CD4-positive, alpha-beta memory T cell (primary cell): Measurements from ENCODE around the gene AFAP1. TPM values are rescaled to one million over a fixed set of nuclear protein-coding genes. Genes with fewer than 3 reads are reported as not detected.

Experiments used
- CTCF ChIA-PET: fragments of 350-600 bp; sonication (Branson Sonifier 250); formaldehyde crosslinking; loops from one replicate; lab custom pipeline; 2021; ENCODE audit warnings: inconsistent platforms; ENCODE audit not compliant: partially characterized antibody; lab: Charles Lee
- POLR2A ChIA-PET: fragments of 350-600 bp; sonication (Branson Sonifier 250); formaldehyde crosslinking; loops from one replicate; lab custom pipeline; 2021; ENCODE audit not compliant: partially characterized antibody; lab: Charles Lee
- DNase-seq, 5 donors: peaks; one replicate each; pipeline versions ENCODE4 v3.0.0 to v3.0.0-alpha.2; 2020 to 2022; ENCODE audit warnings: mixed read lengths in 1 of 5
- H3K27ac ChIP-seq: one replicate; pipeline ENCODE4 v1.7.0; 2013; ENCODE audit warnings: low read depth, low read length
- H3K27me3 ChIP-seq: 2 replicates; pipeline ENCODE4 v1.7.0; 2013; ENCODE audit warnings: mild to moderate bottlenecking, low read length, moderate library complexity; ENCODE audit not compliant: insufficient read depth
- H3K36me3 ChIP-seq: 2 replicates; pipeline ENCODE4 v1.7.0; 2013; ENCODE audit warnings: mild to moderate bottlenecking, low read length, moderate library complexity; ENCODE audit not compliant: insufficient read depth
- H3K4me1 ChIP-seq: 2 replicates; pipeline ENCODE4 v1.7.0; 2013; ENCODE audit warnings: mild to moderate bottlenecking, low read length, moderate library complexity; ENCODE audit not compliant: insufficient read depth
- H3K4me3 ChIP-seq, 2 donors: one replicate each; pipeline ENCODE4 v1.7.0; 2013; ENCODE audit warnings: low read length in 2 of 2, mild to moderate bottlenecking in 1 of 2
- H3K9me3 ChIP-seq, 2 donors: one replicate each; pipeline ENCODE4 v1.7.0; 2013; ENCODE audit warnings: low read length in 2 of 2, control low read depth in 1 of 2; ENCODE audit not compliant: control insufficient read depth in 1 of 2
- H3K27ac Mint-ChIP-seq, 7 donors: one replicate each; pipeline ENCODE4 v1.8.0; 2020 to 2021; ENCODE audit warnings: mixed read lengths in 7 of 7, mild to moderate bottlenecking in 6 of 7, inconsistent platforms in 3 of 7, moderate library complexity in 3 of 7
- H3K27me3 Mint-ChIP-seq, 2 donors: one replicate each; pipeline ENCODE4 v1.8.0; 2020 to 2021; ENCODE audit warnings: mixed read lengths in 2 of 2
- H3K36me3 Mint-ChIP-seq, 2 donors: one replicate each; pipeline ENCODE4 v1.8.0; 2020 to 2021; ENCODE audit warnings: mixed read lengths in 2 of 2, inconsistent platforms in 1 of 2, mild to moderate bottlenecking in 1 of 2
- H3K4me1 Mint-ChIP-seq, 4 donors: one replicate each; pipeline ENCODE4 v1.8.0; 2020 to 2021; ENCODE audit warnings: mixed read lengths in 4 of 4, mild to moderate bottlenecking in 1 of 4
- H3K4me3 Mint-ChIP-seq, 8 donors: one replicate each; pipeline ENCODE4 v1.8.0; 2020 to 2021; ENCODE audit warnings: mixed read lengths in 8 of 8, mild to moderate bottlenecking in 7 of 8, moderate library complexity in 6 of 8, inconsistent platforms in 3 of 8
- H3K9me3 Mint-ChIP-seq, 8 donors: one replicate each; pipeline ENCODE4 v1.8.0; 2020 to 2021; ENCODE audit warnings: mixed read lengths in 8 of 8, mild to moderate bottlenecking in 5 of 8, inconsistent platforms in 3 of 8, moderate library complexity in 1 of 8
- intact Hi-C: fragments of 100-400 bp; cut with micrococcal nuclease; formaldehyde crosslinking; loops from one replicate; pipeline ENCODE4 v1.15.1; 2023
- polyA plus RNA-seq, 2 donors: library from polyadenylated mRNA; unstranded; fragments of 300-500 nt; fragmentation: Illumina TruSeq; gene quantifications; one replicate each; pipeline ENCODE4 v1.2.3, GENCODE V29; 2021
- total RNA-seq, 2 experiments: library from RNA; stranded (reverse); gene quantifications; one replicate each; pipeline ENCODE4 v1.2.3, GENCODE V29; 2021

AFAP1 gene
- total and polyA plus RNA-seq, 4 experiments from 2014 or later, result 0.95 to 21.8 (median 12.6) TPM

DNA sequence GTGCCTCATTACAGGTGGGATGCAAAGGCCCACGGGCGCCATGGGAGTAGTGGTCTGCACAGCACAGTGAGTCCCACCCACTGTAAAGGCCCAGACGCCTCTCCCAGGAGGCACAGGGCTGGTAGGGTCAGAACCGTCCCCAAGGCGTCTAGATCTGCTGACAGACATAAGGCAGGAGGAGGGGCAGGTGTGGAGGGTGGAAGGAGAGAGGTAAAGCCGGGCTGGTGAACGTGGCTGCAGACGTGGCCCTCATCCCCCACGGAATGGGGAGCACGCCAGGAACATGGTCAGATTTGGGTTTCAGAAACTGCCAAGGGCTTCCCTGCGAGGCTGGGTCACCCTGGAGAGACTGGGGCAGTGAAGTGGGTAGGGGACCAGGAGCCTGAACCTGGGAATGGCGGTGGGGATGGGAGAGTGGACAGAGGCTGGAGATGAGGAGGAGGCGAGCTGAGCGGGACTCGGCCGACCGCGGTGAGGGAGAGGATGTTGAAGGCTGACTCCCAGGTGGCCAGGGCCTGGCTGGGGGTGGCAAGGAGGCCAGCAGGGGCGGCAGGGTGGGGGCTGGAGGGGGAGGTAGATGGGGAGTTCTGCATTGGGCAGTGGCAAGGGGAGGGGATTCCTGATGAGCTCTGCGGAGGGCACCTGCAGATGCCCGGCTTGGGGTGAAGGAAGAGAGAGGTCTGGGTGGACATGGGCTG is 184.9 kb downstream of the AFAP1 start:
- peaks cover 0 to 1% (median 0%) of the 10 kb centered on the region in 8 donors for H3K9me3 Mint-ChIP-seq
- DNase-seq, result no peak
- ChIA-PET POLR2A (no interaction called here), CTCF (no interaction called here)
- Histone ChIP-seq H3K4me3 (no peak overlapping the region), H3K36me3 (no peaks in the 10 kb centered on the region), H3K9me3 (no peaks in the 10 kb centered on the region), H3K4me1 (peaks cover 21% of the 10 kb centered on the region), H3K27me3 (no peaks in the 10 kb centered on the region), H3K27ac (no peak overlapping the region)
- H3K36me3 Mint-ChIP-seq, result peaks cover 0 to 4% of the 10 kb centered on the region in 2 donors
- no peaks in the 10 kb centered on the region for H3K27me3 Mint-ChIP-seq
- H3K4me3 Mint-ChIP-seq, result no peak overlapping the region
- peak overlapping the region in 4 of 7 donors; percentile 11 to 80 (median 58) for H3K27ac Mint-ChIP-seq
- peaks cover 12 to 36% (median 22%) of the 10 kb centered on the region in 4 donors for H3K4me1 Mint-ChIP-seq
- intact Hi-C loops, result no loop called here

DNA sequence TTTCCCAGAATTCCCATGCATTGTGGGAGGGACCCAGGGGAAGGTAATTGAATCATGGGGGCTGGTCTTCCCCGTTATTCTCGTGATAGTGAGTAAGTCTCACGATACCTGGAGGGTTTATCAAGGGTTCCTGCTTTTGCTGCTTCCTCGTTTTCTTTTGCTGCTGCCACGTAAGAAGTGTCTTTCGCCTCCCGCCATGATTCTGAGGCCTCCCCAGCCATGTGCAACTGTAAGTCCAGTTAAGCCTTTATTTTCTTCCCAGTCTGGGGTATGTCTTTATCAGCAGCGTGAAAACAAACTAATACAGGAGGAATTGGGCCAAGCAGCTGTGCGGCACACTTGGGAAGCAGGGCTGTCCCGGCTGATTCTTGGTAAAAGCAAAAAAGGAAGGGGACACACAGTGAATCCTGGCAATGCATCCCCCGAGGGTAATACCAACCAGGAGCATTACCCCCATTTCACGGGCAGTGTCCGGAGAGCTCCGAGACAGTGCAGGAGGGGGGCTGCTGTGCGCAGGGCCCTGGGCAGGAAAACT is 185.7 kb downstream of the AFAP1 start:
- H3K27ac Mint-ChIP-seq, result peak overlapping the region in 1 of 7 donors; percentile 32
- Histone ChIP-seq H3K9me3 (no peaks in the 10 kb centered on the region), H3K36me3 (no peaks in the 10 kb centered on the region), H3K27ac (no peak overlapping the region), H3K4me1 (peaks cover 16% of the 10 kb centered on the region), H3K4me3 (no peak overlapping the region), H3K27me3 (no peaks in the 10 kb centered on the region)
- CTCF ChIA-PET, result no interaction called here
- peaks cover 13 to 36% (median 22%) of the 10 kb centered on the region in 4 donors for H3K4me1 Mint-ChIP-seq
- DNase-seq, result no peak
- H3K36me3 Mint-ChIP-seq, result no peaks in the 10 kb centered on the region
- no peak overlapping the region for H3K4me3 Mint-ChIP-seq
- H3K27me3 Mint-ChIP-seq, result no peaks in the 10 kb centered on the region
- peaks cover 0 to 1% (median 0%) of the 10 kb centered on the region in 8 donors for H3K9me3 Mint-ChIP-seq
- intact Hi-C loops, result no loop called here
- POLR2A ChIA-PET, result no interaction called here

DNA sequence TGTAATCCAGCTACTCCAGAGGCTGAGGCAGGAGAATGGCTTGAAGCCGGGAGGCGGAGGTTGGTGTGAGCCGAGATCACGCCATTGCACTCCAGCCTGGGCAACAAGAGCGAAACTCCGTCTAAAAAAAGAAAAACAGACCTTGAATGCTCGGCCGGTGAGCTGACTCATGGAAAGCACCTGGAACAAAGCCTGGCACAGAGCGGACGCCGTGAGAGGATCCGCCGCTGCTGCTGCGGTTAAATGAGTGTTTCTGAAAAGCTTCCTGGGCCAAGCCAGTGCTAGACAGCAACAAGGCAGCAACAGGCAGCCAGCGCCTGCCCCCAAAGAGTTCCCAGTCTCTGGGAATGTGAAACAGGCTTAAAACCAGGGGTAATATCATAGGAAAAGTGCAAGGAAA is 186.4 kb downstream of the AFAP1 start:
- ChIA-PET CTCF (no interaction called here), POLR2A (no interaction called here)
- no peak overlapping the region for H3K4me3 ChIP-seq
- H3K4me3 Mint-ChIP-seq, result no peak overlapping the region
- no peaks in the 10 kb centered on the region for H3K36me3 Mint-ChIP-seq
- peaks cover 9% of the 10 kb centered on the region for H3K4me1 ChIP-seq
- peaks cover 9 to 38% (median 20%) of the 10 kb centered on the region in 4 donors for H3K4me1 Mint-ChIP-seq
- H3K27me3 Mint-ChIP-seq, result no peaks in the 10 kb centered on the region
- H3K27ac ChIP-seq, result no peak overlapping the region
- no peaks in the 10 kb centered on the region for H3K36me3 ChIP-seq
- no peaks in the 10 kb centered on the region for H3K9me3 ChIP-seq
- no peaks in the 10 kb centered on the region for H3K27me3 ChIP-seq
- DNase-seq, result no peak
- no peak overlapping the region for H3K27ac Mint-ChIP-seq
- intact Hi-C loops, result no loop called here
- peaks cover 0 to 1% (median 0%) of the 10 kb centered on the region in 8 donors for H3K9me3 Mint-ChIP-seq

DNA sequence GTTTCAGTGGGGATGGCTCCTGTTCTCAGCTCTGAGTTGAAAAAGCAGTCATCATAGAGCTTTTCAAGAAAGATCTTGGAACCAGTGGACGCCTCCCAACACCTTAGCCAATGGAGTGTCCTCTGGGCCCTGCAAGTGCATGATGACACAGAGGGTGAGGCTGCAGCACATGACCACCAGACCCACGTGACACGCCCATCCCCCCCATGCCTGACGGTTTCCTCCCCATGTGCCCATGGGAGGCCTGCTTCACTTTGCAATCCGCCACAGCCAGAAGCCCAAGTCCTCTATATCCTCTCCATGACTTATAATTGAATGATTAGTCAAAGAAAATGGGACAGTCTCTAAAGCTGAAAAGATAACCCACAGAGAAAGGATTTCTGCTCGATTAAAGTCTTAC is 187.0 kb downstream of the AFAP1 start:
- Histone ChIP-seq H3K4me1 (peaks cover 2% of the 10 kb centered on the region), H3K27ac (no peak overlapping the region), H3K9me3 (no peaks in the 10 kb centered on the region), H3K27me3 (no peaks in the 10 kb centered on the region), H3K36me3 (no peaks in the 10 kb centered on the region), H3K4me3 (no peak overlapping the region)
- H3K4me1 Mint-ChIP-seq, result peaks cover 7 to 34% (median 16%) of the 10 kb centered on the region in 4 donors
- DNase-seq, result no peak
- peaks cover 0 to 1% (median 0%) of the 10 kb centered on the region in 8 donors for H3K9me3 Mint-ChIP-seq
- no peaks in the 10 kb centered on the region for H3K36me3 Mint-ChIP-seq
- intact Hi-C loops, result no loop called here
- no peak overlapping the region for H3K4me3 Mint-ChIP-seq
- ChIA-PET CTCF (no interaction called here), POLR2A (no interaction called here)
- peak overlapping the region in 2 of 7 donors; percentile 8 to 65 for H3K27ac Mint-ChIP-seq
- H3K27me3 Mint-ChIP-seq, result no peaks in the 10 kb centered on the region

DNA sequence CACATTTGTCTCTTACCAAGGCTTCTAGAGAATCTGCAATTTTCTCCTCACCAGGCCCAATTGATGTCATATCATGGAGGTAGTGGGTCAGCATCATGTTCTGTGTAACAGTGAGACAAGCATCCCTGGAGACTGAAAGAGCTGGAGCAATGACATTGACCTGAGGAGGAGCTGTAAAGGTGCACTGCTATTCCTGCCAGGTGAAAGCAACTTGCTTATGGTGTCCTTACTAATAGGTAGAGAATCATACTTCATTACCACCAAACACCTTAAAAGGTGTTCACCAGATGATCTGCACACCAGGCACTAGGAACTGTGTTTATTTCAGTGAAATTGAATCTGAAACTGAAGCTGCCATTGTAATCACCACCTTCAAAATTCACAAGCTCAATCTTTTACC is 188.7 kb downstream of the AFAP1 start:
- H3K9me3 ChIP-seq, result no peaks in the 10 kb centered on the region
- Mint-ChIP-seq H3K27ac (peak overlapping the region in 5 of 7 donors; percentile 32 to 63 (median 40)), H3K9me3 (peaks cover 0 to 1% (median 0%) of the 10 kb centered on the region in 8 donors), H3K27me3 (no peaks in the 10 kb centered on the region), H3K4me3 (no peak overlapping the region), H3K36me3 (no peaks in the 10 kb centered on the region), H3K4me1 (peaks cover 7 to 25% (median 16%) of the 10 kb centered on the region in 4 donors)
- no peaks in the 10 kb centered on the region for H3K36me3 ChIP-seq
- no peaks in the 10 kb centered on the region for H3K27me3 ChIP-seq
- H3K27ac ChIP-seq, result no peak overlapping the region
- DNase-seq, result no peak
- no peak overlapping the region for H3K4me3 ChIP-seq
- CTCF ChIA-PET, result no interaction called here
- H3K4me1 ChIP-seq, result no peaks in the 10 kb centered on the region
- POLR2A ChIA-PET, result no interaction called here
- intact Hi-C loops, result no loop called here

DNA sequence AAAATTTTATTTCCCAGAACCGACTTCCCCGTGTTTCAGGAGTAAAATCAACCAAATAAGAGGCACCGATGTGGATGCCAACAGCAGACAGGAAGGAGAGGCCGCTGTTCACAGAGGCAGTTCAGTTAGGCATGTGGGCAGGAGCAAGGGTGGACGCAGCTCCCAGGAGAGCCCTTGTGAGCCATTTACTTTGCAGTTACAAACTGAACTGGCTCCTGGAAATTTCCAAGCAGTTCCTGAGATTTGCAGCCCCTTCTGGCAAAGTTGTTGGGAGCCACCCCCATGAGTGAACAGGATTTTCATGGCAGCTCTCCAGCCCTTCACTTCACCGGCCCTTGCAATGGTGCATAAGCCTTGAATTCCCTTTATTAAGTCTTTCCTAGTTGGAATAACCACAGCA is 189.1 kb downstream of the AFAP1 start:
- H3K36me3 ChIP-seq, result no peaks in the 10 kb centered on the region
- POLR2A ChIA-PET, result no interaction called here
- Mint-ChIP-seq H3K4me1 (peaks cover 7 to 27% (median 16%) of the 10 kb centered on the region in 4 donors), H3K36me3 (no peaks in the 10 kb centered on the region), H3K4me3 (no peak overlapping the region), H3K27ac (peak overlapping the region in 2 of 7 donors; percentile 4 to 90), H3K9me3 (peaks cover 0 to 1% (median 0%) of the 10 kb centered on the region in 8 donors), H3K27me3 (no peaks in the 10 kb centered on the region)
- H3K27ac ChIP-seq, result no peak overlapping the region
- intact Hi-C loops, result no loop called here
- no peaks in the 10 kb centered on the region for H3K9me3 ChIP-seq
- H3K4me3 ChIP-seq, result no peak overlapping the region
- H3K27me3 ChIP-seq, result no peaks in the 10 kb centered on the region
- CTCF ChIA-PET, result no interaction called here
- no peak for DNase-seq
- H3K4me1 ChIP-seq, result no peaks in the 10 kb centered on the region

DNA sequence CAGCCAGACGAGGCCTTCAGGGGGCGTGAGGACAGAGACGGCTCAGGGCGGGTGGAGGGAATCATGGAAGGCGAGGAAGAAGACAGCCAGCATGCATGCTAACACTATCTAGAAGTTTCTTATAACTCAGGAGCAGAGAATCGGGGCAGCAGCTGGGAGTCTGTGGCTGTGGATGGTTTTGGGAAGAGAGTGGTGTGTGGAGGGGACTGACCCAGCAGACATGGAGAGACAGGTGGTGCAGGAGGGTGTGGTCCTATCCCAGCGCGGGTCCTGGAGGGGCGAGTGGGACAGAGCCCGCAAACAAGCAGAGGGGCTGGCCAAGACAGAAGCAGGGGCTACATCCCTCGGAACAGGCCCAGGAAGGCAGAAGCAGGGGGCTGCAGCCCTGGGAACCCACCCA is 192.1 kb downstream of the AFAP1 start:
- no peaks in the 10 kb centered on the region for H3K36me3 Mint-ChIP-seq
- CTCF ChIA-PET, result no interaction called here
- H3K4me1 Mint-ChIP-seq, result peaks cover 7 to 31% (median 16%) of the 10 kb centered on the region in 4 donors
- Histone ChIP-seq H3K4me1 (no peaks in the 10 kb centered on the region), H3K36me3 (no peaks in the 10 kb centered on the region), H3K27me3 (no peaks in the 10 kb centered on the region), H3K4me3 (no peak overlapping the region), H3K27ac (no peak overlapping the region), H3K9me3 (no peaks in the 10 kb centered on the region)
- peaks cover 0 to 1% (median 0%) of the 10 kb centered on the region in 8 donors for H3K9me3 Mint-ChIP-seq
- H3K27me3 Mint-ChIP-seq, result no peaks in the 10 kb centered on the region
- no peak for DNase-seq
- POLR2A ChIA-PET, result no interaction called here
- no peak overlapping the region for H3K4me3 Mint-ChIP-seq
- peak overlapping the region in 1 of 7 donors; percentile 75 for H3K27ac Mint-ChIP-seq
- intact Hi-C loops, result no loop called here
